H1 (cell line): Measurements from ENCODE around the gene COL8A2. TPM values are rescaled to one million over a fixed set of nuclear protein-coding genes. Genes with fewer than 3 reads are reported as not detected.

Source experiments
- CHD7 ChIP-seq: fragments of 300-600 bp; sonication (generic); IDR thresholded peaks from 2 replicates; pipeline ENCODE4 v1.7.1; 2012; ENCODE audit warnings: low read length, moderate library complexity, mild to moderate bottlenecking, inconsistent platforms; ENCODE audit not compliant: insufficient replicate concordance
- JUND ChIP-seq: IDR thresholded peaks from 2 replicates; pipeline ENCODE4 v1.6.1; 2011; ENCODE audit warnings: mild to moderate bottlenecking, improper control_type of control experiment, low read length
- KDM1A ChIP-seq: fragments of 200-600, 300-600 bp; sonication (generic); IDR thresholded peaks from 2 replicates; pipeline ENCODE4 v1.7.1; 2016; ENCODE audit warnings: mild to moderate bottlenecking, low read length, borderline replicate concordance
- KDM4A ChIP-seq: IDR thresholded peaks from one replicate; pipeline ENCODE4 v1.7.1; 2012; ENCODE audit warnings: low read depth, mild to moderate bottlenecking, moderate library complexity, low read length, inconsistent platforms; ENCODE audit not compliant: severe bottlenecking
- PHF8 ChIP-seq: fragments of 200-600 bp; sonication (generic); conservative IDR thresholded peaks from 2 replicates; pipeline ENCODE4 v1.7.1; 2012; ENCODE audit warnings: low read depth, mild to moderate bottlenecking, inconsistent platforms, low read length, moderate library complexity
- POLR2AphosphoS5 ChIP-seq: IDR thresholded peaks from 2 replicates; pipeline ENCODE4 v1.6.1; 2011; ENCODE audit warnings: low read depth, low read length
- RAD21 ChIP-seq, 2 experiments: IDR thresholded peaks in 1 of 2; conservative IDR thresholded peaks in 1 of 2; 2 replicates each; pipeline ENCODE4 v1.6.1; 2011; ENCODE audit warnings: low read depth in 2 of 2, low read length in 2 of 2, improper control_type of control experiment in 1 of 2, inconsistent platforms in 1 of 2, mild to moderate bottlenecking in 1 of 2, moderate library complexity in 1 of 2
- RBBP5 ChIP-seq: IDR thresholded peaks from 2 replicates; pipeline ENCODE4 v1.7.1; 2012; ENCODE audit warnings: low read depth, mild to moderate bottlenecking, inconsistent platforms, low read length, moderate library complexity, borderline replicate concordance
- RFX5 ChIP-seq: IDR thresholded peaks from 2 replicates; pipeline ENCODE4 v1.6.1; 2011; ENCODE audit warnings: low read depth, low read length, improper control_type of control experiment, borderline replicate concordance
- RXRA ChIP-seq: IDR thresholded peaks from 2 replicates; pipeline ENCODE4 v1.6.1; 2011; ENCODE audit warnings: low read depth, mild to moderate bottlenecking, low read length, moderate library complexity; ENCODE audit not compliant: insufficient read depth
- SIRT6 ChIP-seq: IDR thresholded peaks from one replicate; pipeline ENCODE4 v1.7.1; 2012; ENCODE audit warnings: low read length, inconsistent platforms
- SP2 ChIP-seq: IDR thresholded peaks from 2 replicates; pipeline ENCODE4 v1.6.1; 2012; ENCODE audit warnings: mild to moderate bottlenecking, low read length, inconsistent platforms
- polyA plus RNA-seq, 7 experiments: library from polyadenylated mRNA; depleted of rRNA in 3 of 7; stranded (reverse) in 5 of 7; unstranded in 2 of 7; fragments of >200 nt in 5 of 7; fragments of 200-250 nt in 2 of 7; gene quantifications; 1 replicate in 5 of 7; 2 replicates in 1 of 7; 4 replicates in 1 of 7; pipeline versions ENCODE4 v1.2.1 to v1.2.3, GENCODE V29; 2011 to 2013; ENCODE audit warnings: missing spikeins in 2 of 7, mixed read lengths in 2 of 7
- total RNA-seq: library from RNA; stranded (reverse); fragmentation: NEBNext Ultra II Directional; extraction: Animal tissue kit (Norgen Biotek cat#: 25700); gene quantifications from 2 replicates; pipeline ENCODE4 v1.2.1, GENCODE V29; 2021

The COL8A2 gene
- total and polyA plus RNA-seq, 2 of the 8 experiments (the other 6 are each of a cell fraction or from before 2014, with no cell fraction given), result 2.1 to 2.8 TPM

DNA sequence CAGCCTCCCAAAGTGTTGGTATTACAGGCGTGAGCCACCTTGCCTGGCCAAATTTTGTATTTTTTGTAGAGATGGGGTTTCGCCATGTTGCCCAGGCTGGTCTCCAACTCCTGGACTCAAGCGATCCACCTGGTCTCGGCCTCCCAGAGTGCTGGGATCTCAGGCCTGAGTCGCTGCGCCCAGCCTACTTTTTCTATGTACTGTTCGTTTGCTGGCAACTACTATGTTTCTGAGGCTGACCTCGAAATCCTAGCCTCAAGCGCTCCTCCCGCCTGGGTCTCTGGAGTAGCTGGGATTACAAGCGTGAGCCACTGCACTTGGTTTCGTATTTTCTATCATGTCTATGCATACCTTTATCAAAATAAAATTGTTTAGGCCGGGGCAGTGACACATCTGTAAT lies 41.8 kb downstream of the COL8A2 start (continued):
- TF ChIP-seq CHD7 (no peak), KDM4A (no peak), PHF8 (no peak), POLR2AphosphoS5 (no peak), KDM1A (no peak), RXRA (no peak), RFX5 (no peak), JUND (no peak), RBBP5 (no peak), RAD21 (IDR thresholded peaks at IDR 0.05 in 1 of 2, conservative IDR thresholded peaks at IDR 0.05 in 1 of 2; ENCODE audit: low read depth in 2 of 2, low read length in 2 of 2) (no peak), SIRT6 (no peak), SP2 (no peak)
